NCI-H510A (cell line): ENCODE data around the gene ERMARD.

ENCODE experiments used
- DNase-seq: peaks from one replicate; lab custom pipeline; 2025; lab: John Stamatoyannopoulos, UW

The ERMARD gene

DNA sequence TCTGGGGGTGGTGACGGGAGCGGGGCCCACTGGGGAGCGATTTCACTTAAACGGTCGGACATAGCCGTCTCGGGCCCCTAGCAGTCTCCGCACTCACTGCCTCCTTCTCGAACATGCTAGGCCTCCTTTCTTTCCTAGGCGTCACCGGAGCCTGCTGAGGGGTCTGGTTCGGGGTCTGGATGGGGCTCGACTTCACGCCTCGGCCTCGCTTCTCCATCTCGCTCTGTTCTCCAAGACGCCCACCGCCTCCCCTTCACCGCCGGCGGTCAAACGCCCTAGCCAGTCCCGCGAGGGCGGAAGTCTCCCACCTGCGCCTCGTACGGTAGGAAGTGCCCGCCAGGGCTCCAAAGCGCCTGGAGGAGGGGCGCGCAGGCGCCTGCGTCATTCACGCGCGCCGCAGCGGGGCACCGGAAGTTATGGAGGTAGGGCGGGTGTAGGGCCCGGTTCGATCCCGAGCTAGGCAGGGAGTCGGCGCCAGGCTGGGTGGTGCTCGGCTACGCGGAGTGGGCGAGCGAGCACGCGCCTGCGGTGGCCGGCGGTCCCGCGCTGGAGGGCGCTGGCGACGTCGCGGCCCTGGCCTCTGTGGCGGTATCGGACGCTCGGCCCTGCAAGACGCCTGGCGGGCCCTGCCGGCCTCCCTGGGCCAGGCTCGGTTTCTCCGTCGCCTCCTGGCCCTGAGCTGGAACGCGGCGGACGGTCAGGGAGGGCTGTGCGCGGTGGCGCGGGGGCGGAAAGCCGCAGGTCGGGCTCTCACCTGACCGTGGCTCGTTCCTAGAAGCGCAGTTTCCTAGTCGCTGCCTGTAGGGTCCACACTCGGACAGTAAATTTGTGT is at the start of gene ERMARD, which contains the start of gene DYNLT2:
TSS of gene ERMARD (plus strand) at position 381 of the 832 bp plus-strand sequence. CDS start at position 417, 36 bp downstream.
TSS of gene DYNLT2 (minus strand) at position 331 of the 832 bp plus-strand sequence. CDS start at position 217, 114 bp downstream.
- peak; percentile 82 for DNase-seq

DNA sequence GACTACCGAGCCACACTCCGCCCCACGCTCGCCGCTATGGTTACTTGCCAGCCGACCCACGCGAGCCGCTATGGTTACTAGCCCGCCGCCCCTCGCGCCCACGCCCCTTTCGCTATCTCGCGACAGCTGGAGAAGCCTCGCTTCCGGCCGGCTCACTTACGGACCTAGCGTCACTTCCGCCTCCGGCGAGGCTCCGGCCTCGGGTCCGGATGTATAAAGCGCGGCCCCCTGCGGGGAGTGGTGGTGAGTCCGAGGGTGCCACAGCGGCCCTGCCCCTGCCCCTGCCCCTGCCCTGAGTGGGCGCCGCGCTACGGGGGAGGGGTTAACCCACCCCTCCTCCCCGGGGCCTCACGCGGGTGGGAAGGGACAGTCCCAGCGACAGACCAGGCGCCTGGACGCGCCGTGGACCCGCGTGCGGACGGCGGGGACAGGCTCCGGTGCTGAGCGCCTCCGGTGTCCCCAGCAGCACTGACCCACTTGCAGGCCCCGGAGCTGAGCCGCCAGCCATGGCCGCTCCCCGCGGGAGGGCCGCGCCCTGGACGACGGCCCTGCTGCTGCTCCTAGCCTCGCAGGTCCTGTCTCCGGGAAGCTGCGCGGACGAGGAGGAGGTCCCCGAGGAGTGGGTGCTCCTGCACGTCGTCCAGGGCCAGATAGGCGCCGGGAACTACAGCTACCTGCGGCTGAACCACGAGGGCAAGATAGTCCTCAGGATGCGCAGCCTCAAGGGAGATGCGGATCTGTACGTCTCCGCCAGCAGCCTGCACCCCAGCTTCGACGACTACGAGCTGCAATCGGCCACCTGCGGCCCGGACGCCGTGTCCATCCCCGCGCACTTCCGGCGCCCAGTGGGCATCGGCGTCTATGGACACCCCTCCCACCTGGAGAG is 49.2 kb upstream of the ERMARD start, which contains the start of the genes C6orf120 and WDR27:
TSS of gene C6orf120 (plus strand) at position 173 of the 886 bp plus-strand sequence. CDS start at position 507, 334 bp downstream.
TSS of gene WDR27 (minus strand) at position 76 of the 886 bp plus-strand sequence. CDS start 13,024 bp downstream, outside the sequence.
- DNase-seq = peak; percentile 93

DNA sequence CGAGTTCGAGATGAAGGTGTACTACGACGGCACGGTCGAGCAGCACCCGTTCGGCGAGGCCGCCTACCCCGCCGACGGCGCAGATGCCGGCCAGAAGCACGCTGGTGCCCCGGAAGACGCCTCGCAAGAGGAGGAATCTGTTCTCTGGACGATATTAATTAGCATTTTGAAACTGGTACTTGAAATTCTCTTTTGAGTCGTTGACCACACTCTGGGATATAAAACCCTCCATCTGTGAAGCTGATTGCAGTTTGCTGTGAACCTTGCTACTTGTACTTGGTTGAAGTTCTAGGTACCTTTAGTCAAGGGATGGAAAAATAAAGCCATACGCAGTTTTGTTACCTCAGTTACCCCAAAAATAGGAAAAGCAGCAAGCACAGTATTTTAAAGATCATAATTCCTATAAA is 48.6 kb upstream of the ERMARD start:
- no peak for DNase-seq

DNA sequence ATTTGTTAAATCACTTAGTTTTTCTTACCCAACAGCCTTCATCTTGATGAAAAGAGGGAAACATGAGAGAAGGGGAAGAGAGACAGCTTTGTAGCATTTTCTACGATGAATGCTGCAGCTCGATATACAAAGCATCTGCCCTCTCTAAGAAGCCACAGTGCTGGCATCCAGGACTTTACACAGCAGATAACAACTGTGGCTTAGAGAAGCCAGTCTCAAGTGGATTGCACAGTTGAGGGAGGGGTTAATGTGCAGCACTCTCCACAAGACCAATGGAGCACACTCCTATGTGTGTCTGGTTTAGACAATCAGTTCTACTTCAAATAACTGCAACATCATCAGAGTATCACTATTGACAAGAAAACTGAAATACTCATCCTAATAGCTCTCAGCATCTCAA is 43.6 kb upstream of the ERMARD start:
- no peak for DNase-seq

DNA sequence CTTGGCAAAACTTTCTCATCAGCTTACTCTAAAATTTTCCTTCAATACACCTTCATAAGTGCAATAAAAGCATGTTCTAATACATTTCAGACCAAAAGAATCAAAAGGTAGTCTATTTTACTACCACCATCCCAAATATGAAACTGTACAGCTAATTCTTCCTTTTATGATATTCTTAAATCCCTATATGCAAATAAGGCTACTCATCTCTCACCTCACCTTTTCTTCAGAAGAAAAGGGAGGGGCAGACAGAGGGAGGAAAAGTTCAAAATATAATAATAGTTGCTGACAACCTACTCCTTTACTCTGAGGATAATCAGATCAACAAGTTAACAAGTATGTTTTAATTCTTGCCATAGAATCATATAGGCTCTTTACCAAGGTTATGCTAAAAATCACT is 42.1 kb upstream of the ERMARD start:
- no peak for DNase-seq

DNA sequence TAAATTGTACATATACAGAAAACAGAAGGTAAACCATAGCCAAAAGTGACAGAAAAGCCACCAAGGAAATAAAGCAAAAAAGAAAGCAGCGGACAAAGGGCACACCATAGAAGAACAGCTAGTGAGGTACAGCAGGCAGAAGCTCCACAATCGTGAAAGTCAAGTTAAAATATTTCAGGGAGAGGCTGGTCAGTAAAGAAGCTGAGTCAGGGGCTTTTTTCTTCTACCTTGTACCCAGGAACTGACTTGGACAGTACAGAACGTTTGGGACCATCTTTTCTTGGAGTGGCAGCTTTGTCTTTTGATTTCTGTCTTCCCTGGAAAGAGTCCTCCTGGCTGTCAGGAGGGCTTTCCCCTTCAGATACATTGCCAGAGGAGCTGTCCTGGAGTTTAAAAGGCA is 41.4 kb upstream of the ERMARD start:
- no peak for DNase-seq

DNA sequence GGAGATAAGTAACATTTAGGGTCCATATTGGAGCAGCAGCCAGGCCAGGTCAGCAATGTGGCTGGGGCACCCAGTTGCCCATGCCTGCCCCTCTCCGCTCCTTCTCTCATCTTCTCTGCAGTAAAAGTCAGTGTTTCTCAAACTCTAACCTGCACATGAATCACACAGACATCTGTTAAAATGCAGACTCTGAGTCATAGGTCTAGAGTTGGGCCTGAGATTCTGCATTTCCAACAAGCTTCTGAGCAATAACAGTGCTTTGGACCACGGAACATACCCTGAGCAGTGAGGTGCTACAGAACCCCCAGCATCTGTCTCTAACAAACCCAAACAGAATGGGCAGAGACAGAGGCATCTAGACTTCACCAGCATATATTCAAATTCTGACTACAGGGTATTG is 37.2 kb upstream of the ERMARD start:
- DNase-seq = no peak

DNA sequence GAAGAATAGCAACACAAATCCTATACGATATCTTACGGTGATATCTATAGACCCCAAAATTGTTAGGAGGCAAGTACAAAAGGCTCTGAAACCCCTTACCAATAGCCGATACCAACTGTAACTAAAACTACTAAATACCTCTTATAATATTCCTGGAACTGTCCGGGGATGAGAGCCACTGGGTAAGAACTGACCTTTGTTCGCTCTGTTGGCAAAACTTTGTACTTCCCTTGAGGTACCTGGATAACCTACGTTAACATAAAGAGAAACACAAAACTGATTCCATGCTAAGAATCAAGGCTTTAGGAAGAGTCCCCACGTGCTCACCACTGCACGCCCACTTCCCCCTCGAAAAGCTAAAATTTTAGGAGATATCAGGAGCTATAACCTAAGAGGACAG is 36.8 kb upstream of the ERMARD start:
- no peak for DNase-seq

DNA sequence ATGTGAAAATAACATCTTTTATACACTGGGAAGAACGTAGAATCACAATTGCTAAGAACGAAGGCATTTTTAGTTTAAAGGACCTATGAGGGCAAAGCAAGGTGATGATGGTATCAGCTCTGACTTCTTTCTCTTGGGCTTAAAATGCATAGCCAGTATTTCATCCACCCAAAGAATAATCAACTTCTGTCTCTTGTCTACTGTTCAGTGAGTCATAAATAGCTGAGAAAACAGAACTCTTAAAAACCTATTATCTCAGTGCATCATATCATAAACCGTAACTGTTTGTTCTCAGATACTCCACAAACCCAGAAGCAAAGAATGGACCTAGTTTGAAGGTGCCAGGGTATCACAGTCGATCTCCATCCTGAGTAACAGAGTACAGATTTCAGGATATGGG is 32.3 kb upstream of the ERMARD start:
- no peak for DNase-seq

DNA sequence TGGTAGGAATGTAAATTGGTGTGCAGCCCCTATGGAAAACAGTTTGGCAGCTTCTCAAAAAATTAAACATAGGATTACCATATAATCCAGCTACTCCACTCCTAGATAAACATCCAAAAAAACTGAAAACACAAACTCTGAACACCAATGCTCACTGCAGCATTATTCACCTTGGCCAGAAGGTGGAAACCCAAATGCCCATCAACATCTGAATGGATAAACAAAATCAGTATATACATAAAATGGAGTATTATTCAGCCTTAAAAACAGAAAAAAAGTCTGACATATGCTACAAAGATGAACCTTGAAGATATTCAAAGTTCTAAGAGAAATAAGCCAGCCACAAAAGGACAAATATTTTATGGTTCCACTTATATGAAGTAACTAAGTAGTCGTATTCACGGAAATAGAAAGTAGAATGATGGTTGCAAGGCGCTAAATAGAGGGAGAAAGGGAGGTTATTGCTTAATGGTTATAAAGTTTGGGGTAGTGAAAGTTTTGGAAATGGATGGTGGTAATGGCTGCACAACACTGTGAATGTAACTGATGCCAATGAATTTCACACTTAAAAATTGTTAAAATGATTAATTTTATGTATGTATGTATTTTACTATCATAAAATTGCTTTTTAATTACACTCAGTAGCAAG is 31.1 kb upstream of the ERMARD start:
- DNase-seq = no peak

DNA sequence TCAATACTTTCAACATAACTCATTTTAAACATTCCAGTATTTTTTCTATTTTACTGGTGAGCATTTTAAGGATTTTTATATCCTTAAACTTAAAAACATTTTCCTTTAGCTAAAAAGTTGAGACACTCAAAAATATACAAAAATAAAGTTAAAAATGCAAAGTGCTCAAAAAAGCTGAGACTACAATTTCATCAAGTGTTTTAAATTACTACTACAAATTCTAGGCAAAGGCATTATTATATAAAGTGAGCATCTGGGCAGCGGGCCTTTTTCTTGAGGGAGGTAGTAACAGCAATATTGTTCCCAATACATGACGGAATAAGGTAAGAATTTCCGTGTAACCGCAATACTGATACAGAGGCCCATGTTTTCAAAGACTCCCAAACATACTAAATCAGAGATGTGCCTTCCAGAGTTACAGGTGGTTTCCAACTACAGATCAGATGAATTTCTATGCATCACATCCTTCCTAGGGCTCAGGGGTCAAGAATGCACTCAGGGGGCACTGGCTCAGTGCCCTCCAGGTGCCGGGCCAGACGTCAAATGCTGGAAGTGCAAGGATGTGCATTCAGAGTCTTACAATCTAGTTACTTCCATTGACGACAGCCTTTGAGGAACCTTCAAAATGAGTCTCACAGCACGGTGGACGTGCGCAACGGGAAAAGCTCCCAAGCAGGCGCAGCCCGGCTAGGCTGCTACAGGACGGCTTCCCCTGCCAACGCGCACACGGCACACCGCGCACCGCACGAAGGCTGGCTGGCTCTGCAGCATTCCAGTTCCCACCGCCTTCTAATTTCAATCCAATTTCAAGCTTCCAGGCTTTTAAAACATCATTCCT is 28.8 kb upstream of the ERMARD start:
- no peak for DNase-seq

DNA sequence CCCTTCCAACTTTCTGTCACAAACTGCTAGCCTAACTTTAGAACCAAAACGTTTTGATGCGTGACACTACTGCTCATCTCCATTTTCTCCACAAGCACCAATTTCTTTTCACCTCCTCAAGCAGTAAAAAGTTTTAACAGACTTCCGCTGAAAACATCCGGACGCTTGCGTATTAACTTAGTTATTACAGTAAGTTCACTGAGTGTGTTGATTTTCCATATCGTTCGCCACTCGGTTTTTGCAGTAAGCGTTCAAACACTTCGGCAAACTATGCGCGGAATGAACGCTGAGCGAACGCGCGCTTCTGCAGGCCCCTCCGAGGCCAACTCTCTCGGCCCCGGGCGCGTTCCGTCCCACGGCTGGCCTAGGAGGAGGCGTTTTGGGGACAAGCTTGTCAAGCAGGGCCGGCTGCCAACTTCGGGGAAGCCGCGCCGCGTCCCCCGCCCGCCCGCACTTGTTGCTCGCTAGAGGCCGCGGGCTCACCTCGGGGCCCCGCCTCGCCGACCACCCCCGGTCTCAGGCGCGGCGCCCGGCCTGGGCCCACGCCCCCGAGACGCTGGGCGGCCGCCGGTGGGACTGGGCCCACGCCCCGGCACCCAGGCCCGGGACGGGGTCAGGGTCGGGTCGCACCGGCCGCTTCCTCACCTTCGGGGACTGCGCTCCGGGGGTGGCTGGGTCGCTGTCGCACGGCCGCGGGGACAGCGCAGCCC is 28.1 kb upstream of the ERMARD start:
- no peak for DNase-seq

DNA sequence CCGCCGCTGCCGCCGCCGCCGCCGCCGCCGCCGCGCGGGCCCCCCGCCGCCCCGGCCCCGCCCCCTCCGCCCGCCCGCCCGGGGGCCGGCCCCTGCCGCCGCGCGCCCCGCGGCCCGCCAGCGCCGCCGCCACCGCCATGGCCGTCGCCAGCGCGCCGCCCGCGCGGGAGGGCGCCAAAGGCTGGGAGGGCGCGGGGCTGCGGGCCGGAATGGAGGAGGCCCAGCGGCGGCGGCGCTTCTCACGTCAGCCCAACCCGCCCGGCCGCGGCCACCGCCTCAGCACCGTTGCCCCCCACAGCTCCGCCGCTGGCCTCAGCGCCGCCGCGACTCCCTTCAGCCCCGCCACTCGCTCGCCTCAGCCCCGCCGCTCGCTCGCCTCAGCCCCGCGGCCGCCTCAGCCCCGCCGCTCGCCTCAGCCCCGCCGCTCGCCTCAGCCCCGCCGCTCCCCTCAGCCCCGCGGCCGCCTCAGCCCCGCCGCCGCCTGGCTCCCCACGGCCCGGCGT is 27.4 kb upstream of the ERMARD start:
- DNase-seq = no peak

DNA sequence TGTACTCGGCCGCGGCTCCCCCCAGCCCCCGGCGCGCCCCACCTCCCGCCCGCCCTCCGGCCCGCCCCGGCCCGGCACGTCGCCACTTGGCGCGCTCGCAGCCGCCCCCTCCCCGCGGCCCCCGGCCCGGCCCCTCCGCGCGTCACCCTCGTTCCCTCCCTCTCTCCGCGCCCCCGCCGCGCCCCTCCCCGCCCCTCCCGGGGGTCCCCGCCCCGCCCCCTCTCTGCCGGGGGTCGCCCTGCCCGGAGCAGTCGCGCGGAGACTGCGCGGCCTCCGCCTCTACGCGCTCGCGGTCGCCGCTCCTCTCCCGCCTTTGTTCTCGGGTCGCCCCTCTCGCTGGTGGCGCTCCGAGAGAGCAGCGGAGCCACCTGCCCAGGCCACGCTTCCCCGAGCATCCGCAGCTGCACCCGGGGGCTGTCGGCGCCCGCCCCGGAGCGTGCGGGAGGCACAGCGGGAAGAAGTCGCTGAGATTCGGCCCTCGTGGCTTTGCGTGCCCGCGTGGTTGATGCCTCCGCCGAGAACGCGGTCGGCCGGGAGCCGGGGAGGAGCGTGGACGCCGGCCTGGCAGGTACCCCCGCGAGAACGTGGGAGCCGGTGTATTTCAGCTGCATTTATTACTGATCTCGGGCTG is 26.8 kb upstream of the ERMARD start, which contains the start of gene PHF10:
TSS of gene PHF10 (minus strand) at position 7 of the 631 bp plus-strand sequence. CDS start 569 bp downstream, outside the sequence.
- no peak for DNase-seq

DNA sequence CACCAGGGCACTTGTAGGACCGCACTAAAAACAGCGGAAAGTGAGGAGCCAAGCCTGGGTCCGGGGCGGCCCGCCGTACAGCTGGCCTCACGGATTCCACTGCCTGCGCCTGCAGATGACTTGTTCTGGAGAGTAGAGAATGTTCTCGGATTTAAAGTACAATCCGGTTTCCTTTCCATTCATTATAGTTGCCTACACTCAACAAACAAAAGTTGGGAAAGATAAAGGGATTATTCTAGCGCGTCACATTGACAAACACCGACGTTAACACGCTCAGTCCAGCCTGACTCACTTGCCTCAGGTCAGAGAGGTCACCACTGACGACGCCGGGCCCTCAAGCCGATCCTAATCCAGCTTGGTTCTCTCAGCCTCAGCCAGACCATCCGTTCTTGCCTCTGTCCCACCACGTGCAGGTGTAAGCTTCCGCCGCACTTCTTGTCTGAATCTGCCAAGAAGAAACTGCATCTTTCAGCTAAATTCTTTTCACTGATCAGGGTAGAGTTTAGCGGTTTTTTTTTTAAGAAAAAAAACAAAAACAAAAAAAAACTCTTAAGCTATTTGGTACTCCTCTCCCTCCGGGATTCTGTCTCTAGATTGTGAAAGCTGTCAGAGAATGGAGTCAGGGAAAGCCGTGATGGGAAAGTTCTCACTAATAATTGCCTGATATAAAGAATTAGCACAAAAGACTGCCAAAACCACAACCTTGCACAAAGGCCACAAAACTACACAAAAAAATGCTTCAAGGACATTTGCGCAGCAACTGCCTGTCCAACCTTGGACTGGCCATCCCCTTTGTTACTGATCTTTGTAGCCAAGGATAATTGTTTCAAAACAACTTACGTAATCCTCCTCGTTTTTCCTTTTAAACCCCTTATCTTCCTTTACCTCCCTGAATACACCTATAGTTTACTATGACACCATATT is 26.0 kb upstream of the ERMARD start:
- DNase-seq = no peak

DNA sequence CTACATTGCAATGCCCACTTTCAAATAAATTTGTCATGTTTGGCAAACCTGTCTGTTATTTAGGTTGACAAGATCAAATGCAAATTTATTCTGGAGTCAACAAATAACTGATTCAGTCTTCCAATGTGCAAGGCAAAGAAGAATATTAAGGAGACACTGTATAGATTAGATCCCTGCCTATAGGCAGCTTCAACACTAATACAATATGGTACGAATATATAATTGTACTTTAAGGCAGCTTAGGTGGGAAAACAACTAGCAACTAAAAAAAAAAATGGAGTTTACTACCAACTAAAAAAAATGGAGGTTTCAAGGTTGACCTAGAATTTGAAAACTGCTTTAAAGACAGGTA is 25.4 kb upstream of the ERMARD start:
- no peak for DNase-seq

DNA sequence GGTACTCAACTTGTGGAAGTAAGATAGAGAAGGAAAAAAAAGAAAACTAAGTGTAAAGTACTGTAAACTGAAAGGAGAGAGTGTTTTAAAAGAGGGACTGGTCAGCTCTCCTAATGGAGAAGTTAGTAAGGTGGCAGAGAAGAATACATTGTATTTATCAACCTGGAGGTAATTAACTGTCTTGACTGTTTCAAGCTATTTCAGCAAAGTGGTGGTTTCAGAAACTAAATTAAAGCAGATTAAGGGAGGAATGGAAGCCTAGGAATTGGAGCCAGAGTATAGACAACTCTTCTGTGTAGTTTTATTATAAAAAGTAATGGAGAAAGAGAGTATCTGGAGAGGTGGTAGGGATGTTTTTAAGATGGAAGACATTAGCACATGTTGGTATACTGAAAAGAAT is 24.5 kb upstream of the ERMARD start:
- DNase-seq = no peak

DNA sequence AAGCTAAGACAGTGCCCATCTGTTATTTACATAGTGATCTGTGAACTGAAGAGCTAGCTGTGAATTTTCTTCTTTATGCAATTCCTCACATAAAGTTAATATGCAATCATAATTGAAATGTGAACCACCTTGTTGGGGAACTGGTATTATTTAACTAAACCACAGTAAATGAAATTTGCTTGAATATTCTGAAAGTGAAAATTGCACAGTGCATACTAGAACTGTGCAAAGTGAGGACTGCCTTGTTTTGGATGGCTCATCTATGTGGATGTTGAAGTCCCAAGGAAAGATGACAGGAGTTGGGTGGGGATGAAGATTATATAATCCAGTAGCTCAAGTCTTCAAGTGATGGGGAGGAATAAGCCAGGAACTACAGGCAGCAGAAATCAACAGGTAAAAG is 21.5 kb upstream of the ERMARD start:
- DNase-seq = no peak
